ENCODE data around the gene RBM33. TPM values are rescaled to one million over a fixed set of nuclear protein-coding genes. Genes with fewer than 3 reads are reported as not detected.
A peak's percentile ranks its signal among the peaks of the same experiment; 100 is the strongest.

The RBM33 gene
- polyA plus RNA-seq, 2 of the 4 experiments (the other 2 are of a cell fraction) = 21.7 to 21.9 TPM

- Histone ChIP-seq H3K27ac (peak overlapping the region in 1 of 2 experiments; percentile 85; a peak in 3 of 6 replicates), H3K4me1 (peaks cover 43% of the 10 kb centered on the region), H3K4me2 (no peak overlapping the region; the same call in 2 of the 3 replicates), H3K4me3 (no peak overlapping the region), H3K9me3 (no peaks in the 10 kb centered on the region)
- WGBS (ENCODE audit: missing lambda C conversion rate) = 96% methylated on average over 47 of the region's 47 CpGs
- CTCF ChIA-PET = interaction anchor here (0.7 to 7.9 kb wide), 31 partner anchors 8 to 1982 kb away, joined by 3 to 67 read pairs (median 4); no protein-coding TSS in a partner anchor
- DNase-seq (ENCODE audit: low read depth in 1 of 2, low spot score in 1 of 2) (no peak), FAIRE-seq (no peak), ATAC-seq (no peak)
- POLR2A ChIA-PET = no interaction called here
- TF ChIP-seq EHMT2 (IDR thresholded peaks at IDR 0.05; ENCODE audit: low read depth) = no peak
- no peak for TF ChIP-seq CBX2 (IDR thresholded peaks at IDR 0.05; ENCODE audit: borderline replicate concordance, low read depth)
- no peak for TF ChIP-seq ZC3H11A (IDR thresholded peaks at IDR 0.05)
- no peak for TF ChIP-seq PHF8 (IDR thresholded peaks at IDR 0.05; ENCODE audit: borderline replicate concordance, low read depth)
- TF ChIP-seq JUN (IDR thresholded peaks at IDR 0.05) = no peak
- TF ChIP-seq, protein P1, sequence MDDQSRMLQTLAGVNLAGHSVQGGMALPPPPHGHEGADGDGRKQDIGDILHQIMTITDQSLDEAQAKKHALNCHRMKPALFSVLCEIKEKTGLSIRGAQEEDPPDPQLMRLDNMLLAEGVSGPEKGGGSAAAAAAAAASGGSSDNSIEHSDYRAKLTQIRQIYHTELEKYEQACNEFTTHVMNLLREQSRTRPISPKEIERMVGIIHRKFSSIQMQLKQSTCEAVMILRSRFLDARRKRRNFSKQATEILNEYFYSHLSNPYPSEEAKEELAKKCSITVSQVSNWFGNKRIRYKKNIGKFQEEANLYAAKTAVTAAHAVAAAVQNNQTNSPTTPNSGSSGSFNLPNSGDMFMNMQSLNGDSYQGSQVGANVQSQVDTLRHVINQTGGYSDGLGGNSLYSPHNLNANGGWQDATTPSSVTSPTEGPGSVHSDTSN (IDR thresholded peaks at IDR 0.05) = no peak
- TF ChIP-seq, protein P2, sequence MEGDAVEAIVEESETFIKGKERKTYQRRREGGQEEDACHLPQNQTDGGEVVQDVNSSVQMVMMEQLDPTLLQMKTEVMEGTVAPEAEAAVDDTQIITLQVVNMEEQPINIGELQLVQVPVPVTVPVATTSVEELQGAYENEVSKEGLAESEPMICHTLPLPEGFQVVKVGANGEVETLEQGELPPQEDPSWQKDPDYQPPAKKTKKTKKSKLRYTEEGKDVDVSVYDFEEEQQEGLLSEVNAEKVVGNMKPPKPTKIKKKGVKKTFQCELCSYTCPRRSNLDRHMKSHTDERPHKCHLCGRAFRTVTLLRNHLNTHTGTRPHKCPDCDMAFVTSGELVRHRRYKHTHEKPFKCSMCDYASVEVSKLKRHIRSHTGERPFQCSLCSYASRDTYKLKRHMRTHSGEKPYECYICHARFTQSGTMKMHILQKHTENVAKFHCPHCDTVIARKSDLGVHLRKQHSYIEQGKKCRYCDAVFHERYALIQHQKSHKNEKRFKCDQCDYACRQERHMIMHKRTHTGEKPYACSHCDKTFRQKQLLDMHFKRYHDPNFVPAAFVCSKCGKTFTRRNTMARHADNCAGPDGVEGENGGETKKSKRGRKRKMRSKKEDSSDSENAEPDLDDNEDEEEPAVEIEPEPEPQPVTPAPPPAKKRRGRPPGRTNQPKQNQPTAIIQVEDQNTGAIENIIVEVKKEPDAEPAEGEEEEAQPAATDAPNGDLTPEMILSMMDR (IDR thresholded peaks at IDR 0.05) = no peak
- TF ChIP-seq ELK1 (IDR thresholded peaks at IDR 0.05; ENCODE audit: low read depth, low read length) = no peak
- TF ChIP-seq FOXS1 (CRISPR knock-in tag; IDR thresholded peaks at IDR 0.05) = no peak
- no peak for TF ChIP-seq USF2 (IDR thresholded peaks at IDR 0.05)
- TF ChIP-seq POLR2A (IDR thresholded peaks at IDR 0.05; ENCODE audit: low read length) = no peak
- TF ChIP-seq HOXB13 (CRISPR knock-in tag; IDR thresholded peaks at IDR 0.05; ENCODE audit: low read depth) = no peak
- no peak for TF ChIP-seq CHD2 (IDR thresholded peaks at IDR 0.05; ENCODE audit: low read length, partially characterized antibody)
- no peak for TF ChIP-seq NR3C1 (IDR thresholded peaks at IDR 0.05)
- TF ChIP-seq ESRRA (IDR thresholded peaks at IDR 0.05; ENCODE audit: borderline replicate concordance, low read length) = no peak
- TF ChIP-seq E2F6 (IDR thresholded peaks at IDR 0.05; ENCODE audit: borderline replicate concordance, low read depth) = no peak
- TF ChIP-seq CHD4 (IDR thresholded peaks at IDR 0.05; ENCODE audit: borderline replicate concordance) = no peak
- no peak for TF ChIP-seq POLR2AphosphoS2 (conservative IDR thresholded peaks at IDR 0.05; ENCODE audit: low read length)
Observed at GRCh38 chr7:155806096-155806871, 161.8 kb downstream of the RBM33 start.

- no peak overlapping the region for H3K27ac ChIP-seq
- ATAC-seq = no peak
- H3K4me1 ChIP-seq = peaks cover 48% of the 10 kb centered on the region
- no peak overlapping the region for H3K4me2 ChIP-seq
- ChIA-PET CTCF (interaction anchor here (7.9 kb wide), 1 partner anchor 666 kb away, joined by 67 read pairs; no protein-coding TSS in a partner anchor), POLR2A (no interaction called here)
- WGBS (ENCODE audit: missing lambda C conversion rate) = 90% methylated on average over 19 of the region's 19 CpGs
- H3K9me3 ChIP-seq = no peaks in the 10 kb centered on the region
- FAIRE-seq = no peak
- H3K4me3 ChIP-seq = no peak overlapping the region
- no peak for DNase-seq (ENCODE audit: low read depth in 1 of 2, low spot score in 1 of 2)
- TF ChIP-seq EHF (CRISPR knock-in tag; IDR thresholded peaks at IDR 0.05) = no peak
- no peak for TF ChIP-seq HES2 (IDR thresholded peaks at IDR 0.05)
- TF ChIP-seq HOXB13 (CRISPR knock-in tag; IDR thresholded peaks at IDR 0.05; ENCODE audit: low read depth) = no peak
- no peak for TF ChIP-seq HMGXB4 (CRISPR knock-in tag; IDR thresholded peaks at IDR 0.05; ENCODE audit: borderline replicate concordance)
- no peak for TF ChIP-seq ZC3H11A (IDR thresholded peaks at IDR 0.05)
- no peak for TF ChIP-seq MYC (IDR thresholded peaks at IDR 0.05; ENCODE audit: borderline replicate concordance, low read length)
- TF ChIP-seq FOSL2 (IDR thresholded peaks at IDR 0.05) = no peak
- no peak for TF ChIP-seq FOSL2 (CRISPR knock-in tag; IDR thresholded peaks at IDR 0.05)
- TF ChIP-seq FOSB (CRISPR knock-in tag; IDR thresholded peaks at IDR 0.05) = no peak
- TF ChIP-seq ZSCAN20 (CRISPR knock-in tag; IDR thresholded peaks at IDR 0.05) = no peak
- no peak for TF ChIP-seq POLR2A (IDR thresholded peaks at IDR 0.05; ENCODE audit: low read length)
- TF ChIP-seq, protein P3, sequence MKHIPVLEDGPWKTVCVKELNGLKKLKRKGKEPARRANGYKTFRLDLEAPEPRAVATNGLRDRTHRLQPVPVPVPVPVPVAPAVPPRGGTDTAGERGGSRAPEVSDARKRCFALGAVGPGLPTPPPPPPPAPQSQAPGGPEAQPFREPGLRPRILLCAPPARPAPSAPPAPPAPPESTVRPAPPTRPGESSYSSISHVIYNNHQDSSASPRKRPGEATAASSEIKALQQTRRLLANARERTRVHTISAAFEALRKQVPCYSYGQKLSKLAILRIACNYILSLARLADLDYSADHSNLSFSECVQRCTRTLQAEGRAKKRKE (CRISPR knock-in tag; IDR thresholded peaks at IDR 0.05; ENCODE audit: low read depth) = no peak
Observed at GRCh38 chr7:155807065-155807671, 162.7 kb downstream of the RBM33 start.

Measured in A549 (cell line).